Endothelial cell (in vitro differentiated cells): ENCODE measurements around the gene KCNT2. TPM values are rescaled to one million over a fixed set of nuclear protein-coding genes. Genes with fewer than 3 reads are reported as not detected.

Source experiments
- DNase-seq: peaks from one replicate; pipeline ENCODE4 v3.0.0; 2021; ENCODE audit warnings: low spot score
- H3K27ac Mint-ChIP-seq: one replicate; pipeline ENCODE4 v1.8.0; 2021; ENCODE audit warnings: mixed read lengths, inconsistent platforms; ENCODE audit not compliant: unreplicated experiment
- H3K27me3 Mint-ChIP-seq: one replicate; pipeline ENCODE4 v1.8.0; 2021; ENCODE audit warnings: mild to moderate bottlenecking, moderate library complexity, mixed read lengths, inconsistent platforms; ENCODE audit not compliant: unreplicated experiment
- H3K36me3 Mint-ChIP-seq: one replicate; pipeline ENCODE4 v1.8.0; 2021; ENCODE audit warnings: mild to moderate bottlenecking, low read depth, mixed read lengths, inconsistent platforms; ENCODE audit not compliant: unreplicated experiment
- H3K4me1 Mint-ChIP-seq: one replicate; pipeline ENCODE4 v1.8.0; 2021; ENCODE audit warnings: mild to moderate bottlenecking, mixed read lengths, inconsistent platforms; ENCODE audit not compliant: unreplicated experiment
- H3K4me3 Mint-ChIP-seq: one replicate; pipeline ENCODE4 v1.8.0; 2021; ENCODE audit warnings: mild to moderate bottlenecking, mixed read lengths, inconsistent platforms; ENCODE audit not compliant: unreplicated experiment
- H3K9me3 Mint-ChIP-seq: one replicate; pipeline ENCODE4 v1.8.0; 2021; ENCODE audit warnings: mixed read lengths, inconsistent platforms; ENCODE audit not compliant: unreplicated experiment
- total RNA-seq: library from RNA; stranded (reverse); fragmentation: NEBNext Ultra II Directional; extraction: Animal tissue kit (Norgen Biotek cat#: 25700); gene quantifications from one replicate; pipeline ENCODE4 v1.2.1, GENCODE V29; 2021; ENCODE audit not compliant: unreplicated experiment
- TF ChIP-seq, protein P1 (sequence below): fragments of 200-600 bp; sonication (generic); IDR thresholded peaks from one replicate; pipeline ENCODE4 v1.5.0; 2021; ENCODE audit warnings: antibody characterized with exemption; ENCODE audit not compliant: unreplicated experiment

The KCNT2 gene
- total RNA-seq, 1 donor from 2014 or later: 7.1 TPM

DNA sequence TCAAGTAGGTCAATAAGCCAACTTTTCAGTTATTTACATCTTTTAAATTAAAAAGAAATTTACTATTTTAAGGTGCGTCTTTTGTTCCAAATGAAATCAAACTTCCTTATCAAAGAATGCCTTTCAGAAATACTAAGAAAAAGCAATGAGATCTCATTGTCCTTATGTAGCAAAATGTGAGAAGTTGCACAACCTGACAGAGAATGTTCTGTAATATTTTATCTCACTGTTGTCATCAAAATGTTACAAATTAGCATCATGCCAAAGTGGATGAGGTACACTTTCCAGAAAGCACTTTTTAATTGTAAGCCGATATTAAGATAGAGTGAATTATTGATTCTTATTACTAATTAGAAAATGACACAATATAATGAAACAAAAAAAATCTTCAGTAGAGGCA, 50.4 kb downstream of the KCNT2 start:
- no peak for DNase-seq
- H3K4me3 Mint-ChIP-seq: no peak overlapping the region

DNA sequence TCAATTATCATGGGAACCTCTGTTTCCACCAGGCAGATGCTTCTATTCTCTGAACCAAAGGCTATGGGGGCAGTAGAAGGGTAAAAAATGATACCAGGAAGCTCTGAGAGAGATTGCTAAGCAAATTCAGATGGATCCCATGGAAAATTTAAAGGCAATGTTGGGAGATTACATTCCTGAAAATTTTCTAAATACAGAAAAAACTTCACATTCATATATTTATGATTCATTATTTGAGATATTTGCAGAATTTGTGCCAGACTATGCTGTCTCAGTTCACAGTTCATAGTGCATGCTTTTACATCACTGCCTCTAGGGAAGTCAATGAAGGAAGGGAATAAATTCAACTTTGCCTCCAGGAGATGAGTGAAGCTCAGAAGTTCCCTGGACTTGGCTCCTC, 57.5 kb downstream of the KCNT2 start:
- H3K9me3 Mint-ChIP-seq: no peaks in the 10 kb centered on the region
- no peak overlapping the region for H3K27ac Mint-ChIP-seq

More for the DNA sequence above, 50.4 kb downstream of the KCNT2 start:
- TF ChIP-seq, protein P1, sequence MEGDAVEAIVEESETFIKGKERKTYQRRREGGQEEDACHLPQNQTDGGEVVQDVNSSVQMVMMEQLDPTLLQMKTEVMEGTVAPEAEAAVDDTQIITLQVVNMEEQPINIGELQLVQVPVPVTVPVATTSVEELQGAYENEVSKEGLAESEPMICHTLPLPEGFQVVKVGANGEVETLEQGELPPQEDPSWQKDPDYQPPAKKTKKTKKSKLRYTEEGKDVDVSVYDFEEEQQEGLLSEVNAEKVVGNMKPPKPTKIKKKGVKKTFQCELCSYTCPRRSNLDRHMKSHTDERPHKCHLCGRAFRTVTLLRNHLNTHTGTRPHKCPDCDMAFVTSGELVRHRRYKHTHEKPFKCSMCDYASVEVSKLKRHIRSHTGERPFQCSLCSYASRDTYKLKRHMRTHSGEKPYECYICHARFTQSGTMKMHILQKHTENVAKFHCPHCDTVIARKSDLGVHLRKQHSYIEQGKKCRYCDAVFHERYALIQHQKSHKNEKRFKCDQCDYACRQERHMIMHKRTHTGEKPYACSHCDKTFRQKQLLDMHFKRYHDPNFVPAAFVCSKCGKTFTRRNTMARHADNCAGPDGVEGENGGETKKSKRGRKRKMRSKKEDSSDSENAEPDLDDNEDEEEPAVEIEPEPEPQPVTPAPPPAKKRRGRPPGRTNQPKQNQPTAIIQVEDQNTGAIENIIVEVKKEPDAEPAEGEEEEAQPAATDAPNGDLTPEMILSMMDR: no peak
- Mint-ChIP-seq H3K9me3 (no peaks in the 10 kb centered on the region), H3K27me3 (no peaks in the 10 kb centered on the region), H3K27ac (no peak overlapping the region), H3K36me3 (no peaks in the 10 kb centered on the region), H3K4me1 (peaks cover under 1% of the 10 kb centered on the region)

DNA sequence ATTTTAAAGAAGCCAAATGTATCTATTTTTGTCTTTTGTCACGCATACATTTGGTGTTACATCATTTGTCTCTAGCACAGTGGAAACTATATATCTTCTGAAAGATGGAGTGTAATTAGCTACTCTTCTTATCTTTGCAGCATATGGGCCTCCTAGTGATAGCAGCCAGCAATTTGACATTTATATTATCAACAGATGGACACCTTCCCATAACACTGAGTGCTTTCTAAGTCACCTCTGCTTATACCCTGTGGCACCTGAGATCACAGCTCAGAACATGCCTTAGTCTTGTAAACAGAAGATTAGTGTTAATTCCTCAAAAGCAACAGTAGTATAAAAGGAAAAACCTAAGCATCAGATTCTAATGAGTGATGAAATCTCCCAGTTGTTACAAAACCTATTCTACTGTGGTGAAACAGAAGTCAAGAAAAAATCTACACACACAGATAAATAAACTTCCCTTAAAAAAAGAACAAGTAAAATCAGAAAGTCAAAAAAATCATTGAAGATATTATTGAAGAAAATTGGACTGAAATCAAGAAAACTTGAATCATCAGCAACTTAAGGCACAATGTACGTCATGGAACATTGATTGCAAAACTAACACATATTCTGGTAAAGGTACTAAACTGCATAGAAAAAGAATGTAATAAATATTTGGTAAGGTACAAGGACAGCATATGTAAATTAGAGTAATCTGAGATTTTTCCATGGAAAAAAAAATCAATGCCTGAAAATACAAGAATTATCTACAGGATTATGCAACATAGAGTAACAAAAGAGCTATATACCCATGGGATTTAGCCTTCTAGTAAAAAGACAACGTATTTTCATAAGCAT, 61.7 kb downstream of the KCNT2 start:
- H3K36me3 Mint-ChIP-seq: no peaks in the 10 kb centered on the region
- no peak overlapping the region for H3K27ac Mint-ChIP-seq
- H3K9me3 Mint-ChIP-seq: no peaks in the 10 kb centered on the region
- no peak overlapping the region for H3K4me3 Mint-ChIP-seq
- H3K4me1 Mint-ChIP-seq: no peaks in the 10 kb centered on the region
- TF ChIP-seq, protein P1: no peak
- no peaks in the 10 kb centered on the region for H3K27me3 Mint-ChIP-seq
- no peak for DNase-seq

More for the DNA sequence above, 57.5 kb downstream of the KCNT2 start:
- Mint-ChIP-seq H3K4me3 (no peak overlapping the region), H3K4me1 (peaks cover 8% of the 10 kb centered on the region), H3K27me3 (no peaks in the 10 kb centered on the region), H3K36me3 (no peaks in the 10 kb centered on the region)
- no peak for DNase-seq
- TF ChIP-seq, protein P1: no peak

DNA sequence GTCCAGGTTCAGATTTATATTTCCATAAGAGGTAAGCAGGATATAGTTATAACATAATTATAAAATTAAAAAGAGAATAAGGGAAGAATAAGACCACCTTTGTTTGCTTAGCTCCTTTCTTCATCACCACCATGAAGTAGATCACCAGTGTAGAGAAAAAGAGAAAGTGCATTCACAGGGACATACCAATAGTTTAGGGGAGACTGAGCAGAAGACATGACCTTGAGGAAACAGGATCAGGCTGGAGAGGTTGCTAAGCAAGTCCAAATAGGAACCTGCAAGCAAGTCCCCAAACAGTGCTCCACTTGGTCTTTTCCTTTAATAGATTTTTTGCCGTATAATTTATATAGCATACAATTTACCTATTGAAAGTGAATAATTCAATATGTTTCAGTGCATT, 63.0 kb downstream of the KCNT2 start:
- H3K9me3 Mint-ChIP-seq: no peaks in the 10 kb centered on the region
- TF ChIP-seq, protein P1: no peak
- no peaks in the 10 kb centered on the region for H3K27me3 Mint-ChIP-seq
- no peaks in the 10 kb centered on the region for H3K4me1 Mint-ChIP-seq
- no peak overlapping the region for H3K4me3 Mint-ChIP-seq
- no peaks in the 10 kb centered on the region for H3K36me3 Mint-ChIP-seq
- no peak for DNase-seq
- no peak overlapping the region for H3K27ac Mint-ChIP-seq

DNA sequence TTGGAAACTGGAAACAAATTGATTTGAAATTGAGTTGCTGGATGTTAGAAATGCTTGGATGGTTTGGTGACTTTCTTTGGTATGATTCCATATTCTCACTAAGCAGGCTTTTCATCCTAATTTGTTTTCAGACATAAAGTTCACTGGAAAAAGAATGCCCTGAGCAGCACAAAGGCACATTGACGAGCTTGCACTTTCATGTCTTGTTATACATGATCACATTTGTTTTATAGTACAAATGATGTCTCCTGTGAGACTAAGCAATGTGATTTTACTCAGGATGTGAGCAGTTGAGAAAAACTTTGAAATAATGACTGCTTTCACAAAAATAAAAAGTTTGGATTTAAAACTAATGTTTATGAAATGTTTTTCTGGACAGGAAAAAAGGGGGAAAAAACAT, 63.6 kb downstream of the KCNT2 start:
- Mint-ChIP-seq H3K27me3 (no peaks in the 10 kb centered on the region), H3K27ac (no peak overlapping the region), H3K36me3 (no peaks in the 10 kb centered on the region), H3K4me1 (no peaks in the 10 kb centered on the region), H3K9me3 (no peaks in the 10 kb centered on the region), H3K4me3 (no peak overlapping the region)
- no peak for DNase-seq
- TF ChIP-seq, protein P1: no peak
